Transverse colon (tissue), 4 donors: ENCODE results near the gene ZBTB38.

Experiments
- POLR2AphosphoS5 ChIP-seq, 3 donors: sonication (generic); formaldehyde crosslinking; IDR thresholded peaks; one replicate each; pipeline ENCODE4 v1.6.1; 2016; ENCODE audit warnings: antibody characterized with exemption in 3 of 3
- TF ChIP-seq, protein P1 (sequence below), 5 experiments: fragments of 200-600 bp in 3 of 5; fragments of 450-650 bp in 2 of 5; sonication (generic) in 3 of 5; IDR thresholded peaks; 1 replicate in 2 of 5; 2 replicates in 3 of 5; pipeline ENCODE4 v1.5.1; 2016 to 2017; ENCODE audit warnings: antibody characterized with exemption in 5 of 5, inconsistent platforms in 3 of 5, mild to moderate bottlenecking in 2 of 5, moderate library complexity in 1 of 5

DNA sequence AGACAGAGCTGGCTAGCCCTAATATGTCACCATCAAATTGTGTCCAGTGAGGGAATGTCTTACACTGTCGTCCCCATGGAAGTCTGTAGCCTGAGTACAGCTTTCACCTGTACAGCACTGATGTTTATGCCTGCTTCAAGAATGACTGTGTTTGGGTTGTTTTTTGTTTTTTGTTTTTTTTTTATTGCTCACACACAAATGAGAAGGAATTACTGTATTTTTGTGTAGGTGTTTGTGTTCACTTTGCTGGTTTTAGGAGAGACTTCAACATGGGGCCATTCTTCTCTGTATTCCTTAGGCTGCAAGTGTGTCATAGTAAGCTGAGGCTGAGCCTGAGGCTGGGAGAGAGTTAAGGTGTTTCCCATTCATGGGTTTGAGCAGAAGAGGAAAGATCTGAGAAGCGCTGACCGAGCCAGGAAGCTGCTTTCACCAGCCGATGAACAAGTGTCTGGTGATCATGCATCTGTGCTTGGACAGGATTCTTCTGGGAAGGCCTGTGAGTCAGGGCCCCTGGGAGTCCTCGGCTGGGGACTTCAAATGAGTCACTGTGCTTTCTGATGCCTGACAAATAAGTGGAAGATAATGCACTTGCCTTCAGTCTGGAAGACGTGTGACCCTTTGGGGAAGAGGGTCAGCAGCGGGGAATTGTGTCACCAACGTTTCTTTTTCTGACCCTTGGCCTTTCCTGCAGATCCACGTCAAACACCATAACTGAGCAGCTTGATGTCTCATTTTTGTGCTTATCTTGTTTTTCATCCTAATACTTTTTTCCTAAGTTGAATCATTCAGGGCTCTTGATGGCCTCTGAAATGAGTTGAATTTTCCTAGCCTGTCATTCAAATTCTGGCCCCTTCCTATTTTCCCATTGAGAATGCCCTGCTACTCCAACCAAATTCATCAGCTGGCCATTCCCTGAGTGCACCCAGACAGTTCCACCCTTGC lies 36.7 kb upstream of the ZBTB38 start:
- no peak for TF ChIP-seq POLR2AphosphoS5 (IDR thresholded peaks at IDR 0.05)
- TF ChIP-seq, protein P1, sequence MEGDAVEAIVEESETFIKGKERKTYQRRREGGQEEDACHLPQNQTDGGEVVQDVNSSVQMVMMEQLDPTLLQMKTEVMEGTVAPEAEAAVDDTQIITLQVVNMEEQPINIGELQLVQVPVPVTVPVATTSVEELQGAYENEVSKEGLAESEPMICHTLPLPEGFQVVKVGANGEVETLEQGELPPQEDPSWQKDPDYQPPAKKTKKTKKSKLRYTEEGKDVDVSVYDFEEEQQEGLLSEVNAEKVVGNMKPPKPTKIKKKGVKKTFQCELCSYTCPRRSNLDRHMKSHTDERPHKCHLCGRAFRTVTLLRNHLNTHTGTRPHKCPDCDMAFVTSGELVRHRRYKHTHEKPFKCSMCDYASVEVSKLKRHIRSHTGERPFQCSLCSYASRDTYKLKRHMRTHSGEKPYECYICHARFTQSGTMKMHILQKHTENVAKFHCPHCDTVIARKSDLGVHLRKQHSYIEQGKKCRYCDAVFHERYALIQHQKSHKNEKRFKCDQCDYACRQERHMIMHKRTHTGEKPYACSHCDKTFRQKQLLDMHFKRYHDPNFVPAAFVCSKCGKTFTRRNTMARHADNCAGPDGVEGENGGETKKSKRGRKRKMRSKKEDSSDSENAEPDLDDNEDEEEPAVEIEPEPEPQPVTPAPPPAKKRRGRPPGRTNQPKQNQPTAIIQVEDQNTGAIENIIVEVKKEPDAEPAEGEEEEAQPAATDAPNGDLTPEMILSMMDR (IDR thresholded peaks at IDR 0.05), result no peak
